ENCODE results near the gene MAP2K2.
A peak's percentile ranks its signal among the peaks of the same experiment; 100 is the strongest.
"Not testable (repeated sequence)": the region's sequence is repeated elsewhere in the genome, so short reads cannot be mapped to it uniquely, and the experiment has no call there.

Gene MAP2K2

GRCh38 chr19:4123615-4124568 lies at the start of gene MAP2K2:
Gene MAP2K2, minus strand, starts transcription at chr19:4124122. Its CDS starts 247 bp downstream, at chr19:4123875.
- DNase-seq (ENCODE audit: low spot score): peak; percentile 86

DNA sequence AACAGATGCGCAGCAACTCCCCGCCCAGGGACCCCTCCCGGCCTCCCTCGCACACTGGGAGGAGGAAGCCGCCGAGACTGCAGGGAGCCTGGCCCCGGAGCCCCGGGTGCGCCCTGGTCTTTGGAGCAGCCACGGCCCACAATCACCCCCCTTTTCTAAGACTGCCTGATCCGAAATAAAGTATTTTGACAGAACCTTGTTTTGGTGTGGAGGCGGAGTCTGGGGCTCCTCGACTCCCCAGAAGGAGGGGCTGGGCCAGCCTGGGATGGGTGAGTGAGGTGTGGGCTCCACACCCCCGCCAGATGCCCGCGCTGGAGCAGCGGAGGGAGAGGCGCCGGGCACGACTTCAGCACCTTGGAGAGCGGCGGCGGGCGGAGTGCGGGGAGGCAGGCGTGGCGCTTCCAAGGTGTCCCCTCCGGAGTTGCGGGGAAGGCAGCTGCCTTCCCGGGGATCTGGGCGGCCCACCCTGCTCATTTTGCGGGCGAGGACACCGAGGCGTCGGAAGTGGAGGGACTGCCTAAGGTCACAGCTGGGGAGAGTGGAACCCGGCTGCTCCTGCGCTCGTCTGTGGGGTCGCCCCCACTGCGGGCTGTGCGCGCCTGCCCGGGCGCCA lies 49.0 kb upstream of the MAP2K2 start:
- no peak for DNase-seq (ENCODE audit: low spot score)

GRCh38 chr19:4171676-4172075 lies 47.8 kb upstream of the MAP2K2 start:
- DNase-seq (ENCODE audit: low spot score): no peak

DNA sequence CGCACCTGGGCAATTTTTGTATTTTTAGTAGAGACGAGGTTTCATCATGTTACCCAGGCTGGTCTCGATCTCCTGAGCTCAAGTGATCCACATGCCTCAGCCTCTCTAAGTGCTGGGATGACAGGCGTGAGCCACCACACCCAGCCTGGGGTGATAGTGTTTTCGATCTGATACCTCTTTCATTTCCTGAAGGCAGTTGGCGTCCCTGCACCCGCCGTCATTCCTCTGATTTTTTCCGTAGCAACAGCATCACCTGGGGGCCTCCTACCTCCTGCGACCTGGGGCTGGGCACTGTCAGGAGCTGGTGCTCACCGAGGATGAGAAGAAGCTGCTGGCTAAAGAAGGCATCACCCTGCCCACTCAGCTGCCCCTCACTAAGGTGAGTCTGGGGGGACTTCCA lies 40.3 kb upstream of the MAP2K2 start:
- DNase-seq (ENCODE audit: low spot score): no peak

- no peak for DNase-seq (ENCODE audit: low spot score)
Measured at GRCh38 chr19:4161415-4162077, 37.6 kb upstream of the MAP2K2 start.

GRCh38 chr19:4157971-4158370 lies 34.0 kb upstream of the MAP2K2 start:
- DNase-seq (ENCODE audit: low spot score): not testable (repeated sequence)

DNA sequence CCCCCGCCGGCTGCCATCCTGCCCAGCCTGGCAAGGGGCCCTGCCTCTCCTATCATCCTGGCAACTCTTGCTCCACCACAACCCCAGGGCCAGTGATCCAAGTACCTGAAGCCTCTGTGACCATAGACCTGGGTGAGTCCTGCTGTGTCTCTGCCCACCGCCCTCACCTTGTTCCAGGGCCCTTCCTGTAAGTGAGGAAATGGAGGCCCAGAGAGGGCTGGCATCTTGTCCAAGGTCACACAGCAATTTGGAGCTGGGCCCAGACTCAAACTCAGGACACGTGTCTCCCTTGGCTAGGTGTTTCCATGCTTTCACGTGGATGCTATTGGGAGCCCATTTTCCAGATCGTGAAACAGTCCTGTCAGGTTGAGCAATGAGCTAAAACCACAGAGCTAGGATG lies 33.2 kb upstream of the MAP2K2 start:
- DNase-seq (ENCODE audit: low spot score): no peak

- no peak for DNase-seq (ENCODE audit: low spot score)
Measured at GRCh38 chr19:4154571-4155312, 30.8 kb upstream of the MAP2K2 start.

- DNase-seq (ENCODE audit: low spot score): no peak
Measured at GRCh38 chr19:4152241-4152998, 28.5 kb upstream of the MAP2K2 start.

DNA sequence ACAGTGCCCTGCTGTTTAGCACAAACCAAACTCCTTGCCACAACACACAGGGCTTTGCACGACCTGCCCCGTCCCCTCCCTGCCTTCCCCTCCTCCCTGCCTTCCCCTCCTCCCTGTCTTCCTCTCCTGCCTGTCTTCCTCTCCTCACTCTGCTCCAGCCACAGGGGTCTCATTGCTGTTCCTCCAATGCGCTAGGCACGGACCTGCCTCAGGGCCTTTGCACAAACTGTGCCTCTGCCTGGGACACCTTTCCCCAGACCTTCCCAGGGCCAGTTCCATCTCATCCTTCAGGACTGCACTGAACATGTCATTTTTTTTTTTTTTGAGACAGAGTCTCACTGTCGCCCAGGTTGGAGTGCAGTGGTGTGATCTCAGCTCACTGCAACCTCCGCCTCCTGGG lies 27.7 kb upstream of the MAP2K2 start:
- DNase-seq (ENCODE audit: low spot score): no peak

DNA sequence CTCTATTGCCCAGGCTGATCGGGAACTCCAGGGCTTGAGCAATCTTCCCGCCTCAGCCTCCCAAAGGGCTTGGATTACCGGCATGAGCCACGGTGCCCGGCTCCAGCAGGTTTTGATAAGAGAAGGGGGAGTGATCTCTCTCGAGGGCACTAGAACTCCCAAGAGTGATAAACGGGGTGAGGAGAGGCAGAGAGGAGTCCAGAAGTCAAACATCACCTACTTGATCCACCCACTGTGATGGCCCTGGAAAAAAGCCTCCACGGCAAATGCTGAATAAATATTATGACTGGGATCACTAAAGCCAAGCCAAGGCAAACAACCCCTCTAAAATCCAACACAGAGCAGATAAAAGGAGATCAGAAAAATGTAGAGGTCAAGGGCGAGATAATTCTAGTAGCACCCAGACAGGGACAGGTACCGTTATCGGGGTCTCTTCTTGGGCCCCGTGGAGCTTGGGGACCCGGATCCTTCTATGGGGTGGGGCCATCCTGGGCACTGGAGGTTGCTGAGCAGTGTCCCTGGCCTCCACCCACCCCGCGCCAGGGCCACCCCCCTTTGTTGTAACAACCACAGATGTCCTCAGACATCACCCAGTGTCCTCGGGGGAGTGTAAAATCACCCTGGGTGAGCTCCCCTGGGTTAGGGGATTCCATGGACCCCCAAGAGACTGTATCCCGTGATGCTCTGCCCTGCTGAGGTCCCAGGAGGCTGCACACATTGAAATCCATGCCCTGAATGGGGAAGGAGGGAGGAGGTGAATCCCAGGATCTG lies 25.8 kb upstream of the MAP2K2 start:
- DNase-seq (ENCODE audit: low spot score): no peak

GRCh38 chr19:4144666-4145249 lies 20.8 kb upstream of the MAP2K2 start:
- DNase-seq (ENCODE audit: low spot score): no peak

GRCh38 chr19:4142916-4143315 lies 19.0 kb upstream of the MAP2K2 start:
- DNase-seq (ENCODE audit: low spot score): not testable (repeated sequence)

DNA sequence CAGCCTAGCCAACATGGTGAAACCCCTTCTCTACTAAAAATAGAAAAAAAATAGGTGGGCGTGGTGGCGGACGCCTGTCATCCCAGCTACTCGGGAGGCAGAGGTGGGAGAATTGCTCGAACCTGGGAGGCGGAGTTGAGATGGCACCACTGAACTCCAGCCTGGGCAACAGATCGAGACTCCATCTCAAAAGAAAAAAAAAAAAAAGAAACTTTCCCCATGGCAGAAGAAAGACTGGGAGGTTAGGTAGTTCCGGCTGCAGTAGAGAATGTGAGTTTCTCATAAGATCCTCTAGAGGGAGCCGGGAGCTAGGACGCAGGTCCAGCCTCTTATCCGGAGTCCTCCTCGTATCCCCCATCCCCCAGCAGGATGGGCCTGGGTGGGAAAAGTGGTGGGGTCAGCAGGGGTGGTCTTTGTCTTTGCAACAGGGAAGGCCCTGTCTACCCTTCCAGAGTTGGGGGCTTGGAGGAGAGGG lies 16.4 kb upstream of the MAP2K2 start:
- peak; percentile 42 for DNase-seq (ENCODE audit: low spot score)

- DNase-seq (ENCODE audit: low spot score): peak; percentile 32
Measured at GRCh38 chr19:4139614-4140236, 15.8 kb upstream of the MAP2K2 start.

DNA sequence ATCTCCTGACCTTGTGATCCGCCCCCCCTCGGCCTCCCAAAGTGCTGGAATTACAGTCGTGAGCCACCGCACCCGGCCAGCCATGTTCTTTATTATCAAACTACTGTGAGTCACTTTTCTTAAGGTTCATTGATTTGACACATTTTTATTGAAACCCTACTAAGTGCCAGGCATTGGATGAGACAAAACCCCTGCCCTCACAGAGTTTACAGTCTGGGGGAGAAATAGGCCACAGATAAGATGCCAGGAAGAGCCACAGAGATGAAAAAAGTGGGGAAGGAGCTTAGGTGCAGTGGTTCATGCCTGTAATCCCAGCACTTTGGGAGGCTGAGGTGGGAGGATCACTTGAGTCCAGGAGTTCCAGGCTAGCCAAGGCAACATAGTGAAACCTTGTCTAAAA lies 14.5 kb upstream of the MAP2K2 start:
- no peak for DNase-seq (ENCODE audit: low spot score)

GRCh38 chr19:4136680-4137088 lies 12.8 kb upstream of the MAP2K2 start:
- DNase-seq (ENCODE audit: low spot score): no peak

DNA sequence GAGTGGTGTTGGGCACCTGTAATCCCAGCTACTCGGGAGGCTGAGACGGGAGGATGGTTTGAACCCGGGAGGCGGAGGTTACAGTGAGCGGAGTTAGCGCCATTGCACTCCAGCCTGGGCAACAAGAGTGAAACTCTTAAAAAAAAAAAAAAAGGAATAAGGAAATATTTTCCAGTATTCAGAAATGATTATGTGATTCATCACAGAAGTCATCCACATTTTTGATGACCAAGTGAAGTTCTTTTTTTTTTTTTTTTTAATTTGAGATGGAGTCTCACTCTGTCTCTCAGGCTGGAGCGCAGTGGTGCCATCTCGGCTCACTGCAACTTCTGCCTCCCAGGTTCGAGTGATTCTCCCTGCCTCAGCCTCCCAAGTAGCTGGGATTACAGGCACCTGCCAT lies 11.5 kb upstream of the MAP2K2 start:
- DNase-seq (ENCODE audit: low spot score): not testable (repeated sequence)

DNA sequence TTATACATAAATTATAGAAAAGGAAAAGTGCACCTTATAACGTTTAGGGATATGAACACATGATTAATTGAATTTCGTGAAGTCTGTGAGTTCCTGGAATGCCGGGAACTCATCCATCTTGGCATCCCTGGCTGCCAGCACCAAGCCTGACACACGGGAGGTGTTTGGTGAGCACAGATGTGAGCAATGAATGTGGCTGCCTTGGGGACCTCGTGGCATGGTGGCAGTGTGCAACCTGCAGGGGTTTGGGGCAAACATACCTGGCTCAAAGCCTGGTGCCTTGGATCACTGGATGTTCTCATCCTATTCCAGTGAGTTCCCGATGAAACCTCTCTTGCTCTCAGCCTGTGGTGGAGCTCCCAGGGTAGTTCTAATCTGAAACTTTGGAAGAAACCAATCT lies 10.4 kb upstream of the MAP2K2 start:
- DNase-seq (ENCODE audit: low spot score): no peak

Data from pons (tissue), 1 donor.